ENCODE measurements around the gene PEPD. TPM values are rescaled to one million over a fixed set of nuclear protein-coding genes. Genes with fewer than 3 reads are reported as not detected.

Gene PEPD
- total and polyA plus RNA-seq, 2 donors (not counting 3 experiments of a cell fraction or from before 2014, with no cell fraction given): 73.7 to 126 TPM

DNA sequence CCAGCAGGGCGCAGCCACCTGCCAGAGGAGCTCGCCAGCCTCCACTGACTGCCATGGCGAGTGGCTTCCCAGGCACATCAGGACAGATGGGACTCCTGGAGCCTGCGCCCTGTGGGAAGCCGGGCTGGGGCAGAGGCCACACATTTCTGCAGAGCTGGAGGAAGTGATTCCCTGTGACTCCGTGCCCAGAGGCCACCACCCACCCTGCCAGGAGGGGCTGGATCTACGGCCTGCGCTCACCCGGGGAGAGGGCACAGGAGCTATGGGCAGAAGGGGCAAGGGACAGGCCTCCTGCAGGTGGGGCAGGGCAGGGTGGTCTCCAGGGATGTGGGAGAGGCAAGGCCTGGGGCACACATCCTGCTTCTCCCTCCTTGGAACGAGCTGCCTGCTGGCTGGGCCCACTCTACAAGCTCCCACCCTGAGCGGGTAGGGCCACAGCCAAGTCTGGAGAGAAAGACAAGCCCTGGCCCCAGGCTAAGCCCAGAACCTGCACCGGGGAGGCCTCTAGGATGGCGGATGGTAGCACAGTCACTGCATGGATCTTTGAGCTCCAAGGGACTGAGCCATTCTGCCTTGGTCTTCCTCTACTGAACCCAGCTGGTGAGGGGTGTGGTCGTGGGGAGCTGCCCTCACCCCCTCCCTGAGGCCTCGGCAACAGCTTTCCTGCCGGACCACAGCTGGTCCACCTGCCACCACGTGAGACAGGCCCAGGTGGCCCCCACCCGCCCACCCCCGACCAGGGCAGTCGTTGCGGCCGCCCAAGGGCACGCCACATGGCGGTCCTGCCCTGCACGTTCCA, 107.5 kb downstream of the PEPD start:
- Histone ChIP-seq H3K4me3 (replicated peaks in 1 of 3; ENCODE audit: insufficient read depth in 1 of 3, low read depth in 1 of 3, low read length in 3 of 3) (no peak overlapping the region), H2AFZ (ENCODE audit: low read depth, low read length) (no peak overlapping the region), H4K20me1 (replicated peaks; ENCODE audit: control insufficient read depth, extremely low read depth, insufficient read depth, low read length) (no peaks in the 10 kb centered on the region), H3K9me3 (replicated peaks; ENCODE audit: control insufficient read depth, insufficient read depth, low read length) (no peaks in the 10 kb centered on the region), H3K36me3 (ENCODE audit: control insufficient read depth in 2 of 2, extremely low read depth in 1 of 2, insufficient read depth in 2 of 2, low read length in 2 of 2) (peaks cover 0 to 3% of the 10 kb centered on the region in 2 experiments), H3K9ac (replicated peaks; ENCODE audit: extremely low read depth, insufficient read depth, low read length) (no peak overlapping the region), H3K27me3 (ENCODE audit: control insufficient read depth in 2 of 2, insufficient read depth in 2 of 2, low read length in 2 of 2) (no peaks in the 10 kb centered on the region), H3K79me2 (ENCODE audit: control insufficient read depth, insufficient read depth, low read length) (no peaks in the 10 kb centered on the region), H3K27ac (ENCODE audit: insufficient read depth, low read depth, low read length) (no peak overlapping the region), H3K4me1 (ENCODE audit: control insufficient read depth, extremely low read depth, insufficient read depth, low read length) (no peaks in the 10 kb centered on the region), H3K9me1 (replicated peaks; ENCODE audit: control insufficient read depth, extremely low read depth, insufficient read depth, low read length) (no peaks in the 10 kb centered on the region), H3K4me2 (ENCODE audit: insufficient read depth, low read length) (no peak overlapping the region)
- intact Hi-C loops (cut with micrococcal nuclease) (no loop called here), dilution Hi-C loops (cut with MboI; ENCODE audit: extremely low pct_ligation_motif_present, low sequenced_read_pairs) (no loop called here)
- no TSS peak for BruUV-seq (replicated peaks)
- ChIA-PET CTCF (interaction anchor here (0.9 to 8.7 kb wide), 3 partner anchors 17 to 364 kb away, joined by 5 to 200 read pairs (median 5); no protein-coding TSS in a partner anchor), POLR2A (no interaction called here)
- TF ChIP-seq POLR2AphosphoS5 (IDR thresholded peaks at IDR 0.05; ENCODE audit: insufficient read depth, low read depth, low read length): no peak
- no peak for TF ChIP-seq FOS (IDR thresholded peaks at IDR 0.05; ENCODE audit: borderline replicate concordance, insufficient read depth, low read length)
- TF ChIP-seq POLR2A (IDR thresholded peaks at IDR 0.05; ENCODE audit: low read depth, low read length): no peak
- no peak for TF ChIP-seq JUN (IDR thresholded peaks at IDR 0.05; ENCODE audit: borderline replicate concordance, insufficient read depth, insufficient read length, low read depth)
- TF ChIP-seq, protein P1, sequence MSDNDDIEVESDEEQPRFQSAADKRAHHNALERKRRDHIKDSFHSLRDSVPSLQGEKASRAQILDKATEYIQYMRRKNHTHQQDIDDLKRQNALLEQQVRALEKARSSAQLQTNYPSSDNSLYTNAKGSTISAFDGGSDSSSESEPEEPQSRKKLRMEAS (IDR thresholded peaks at IDR 0.05; ENCODE audit: insufficient read depth, insufficient read length): no peak
- no peak for TF ChIP-seq MYC (IDR thresholded peaks at IDR 0.05; ENCODE audit: low read depth, low read length)
- TF ChIP-seq GATA2 (IDR thresholded peaks at IDR 0.05; ENCODE audit: insufficient read depth, insufficient read length, low read depth, low read length): no peak
- TF ChIP-seq, protein P2, sequence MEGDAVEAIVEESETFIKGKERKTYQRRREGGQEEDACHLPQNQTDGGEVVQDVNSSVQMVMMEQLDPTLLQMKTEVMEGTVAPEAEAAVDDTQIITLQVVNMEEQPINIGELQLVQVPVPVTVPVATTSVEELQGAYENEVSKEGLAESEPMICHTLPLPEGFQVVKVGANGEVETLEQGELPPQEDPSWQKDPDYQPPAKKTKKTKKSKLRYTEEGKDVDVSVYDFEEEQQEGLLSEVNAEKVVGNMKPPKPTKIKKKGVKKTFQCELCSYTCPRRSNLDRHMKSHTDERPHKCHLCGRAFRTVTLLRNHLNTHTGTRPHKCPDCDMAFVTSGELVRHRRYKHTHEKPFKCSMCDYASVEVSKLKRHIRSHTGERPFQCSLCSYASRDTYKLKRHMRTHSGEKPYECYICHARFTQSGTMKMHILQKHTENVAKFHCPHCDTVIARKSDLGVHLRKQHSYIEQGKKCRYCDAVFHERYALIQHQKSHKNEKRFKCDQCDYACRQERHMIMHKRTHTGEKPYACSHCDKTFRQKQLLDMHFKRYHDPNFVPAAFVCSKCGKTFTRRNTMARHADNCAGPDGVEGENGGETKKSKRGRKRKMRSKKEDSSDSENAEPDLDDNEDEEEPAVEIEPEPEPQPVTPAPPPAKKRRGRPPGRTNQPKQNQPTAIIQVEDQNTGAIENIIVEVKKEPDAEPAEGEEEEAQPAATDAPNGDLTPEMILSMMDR (IDR thresholded peaks at IDR 0.05; ENCODE audit: extremely low read depth in 1 of 2, insufficient read depth in 1 of 2, low read depth in 1 of 2, low read length in 2 of 2): no peak
- TF ChIP-seq EZH2 (IDR thresholded peaks at IDR 0.05; ENCODE audit: borderline replicate concordance, low read depth, low read length, severe bottlenecking): no peak
- DNase-seq (ENCODE audit: low read depth, low spot score) (no peak), FAIRE-seq (no peak)
